Measurements from ENCODE around the gene XAB2.

- TF ChIP-seq CTCF (IDR thresholded peaks at IDR 0.05), result no peak
- no peak for TF ChIP-seq POLR2A (IDR thresholded peaks at IDR 0.05)
Observed at GRCh38 chr19:7602240-7602934, 27.0 kb downstream of the XAB2 start.

Measured in tibial nerve (tissue), 3 donors.